ENCODE data around the gene UBTD1.
"Not testable (repeated sequence)": the region's sequence is repeated elsewhere in the genome, so short reads cannot be mapped to it uniquely, and the experiment has no call there.

Gene UBTD1

GRCh38 chr10:97573021-97573420 is 74.3 kb downstream of the UBTD1 start:
- no peak overlapping the region for H3K27ac ChIP-seq
- TF ChIP-seq CTCF (conservative IDR thresholded peaks at IDR 0.05), result no peak

GRCh38 chr10:97573672-97574071 is 74.9 kb downstream of the UBTD1 start:
- peak overlapping the region; percentile 58; the same call in 1 of the 2 replicates for H3K27ac ChIP-seq
- TF ChIP-seq CTCF (conservative IDR thresholded peaks at IDR 0.05), result no peak

- peak overlapping the region; percentile 58 for H3K27ac ChIP-seq
- TF ChIP-seq CTCF (conservative IDR thresholded peaks at IDR 0.05), result no peak
Measured at GRCh38 chr10:97574374-97575126, 75.8 kb downstream of the UBTD1 start.

- peak overlapping the region; percentile 58 for H3K27ac ChIP-seq
- TF ChIP-seq CTCF (conservative IDR thresholded peaks at IDR 0.05), result no peak
Measured at GRCh38 chr10:97575127-97575668, 76.5 kb downstream of the UBTD1 start.

GRCh38 chr10:97576487-97576886 is 77.8 kb downstream of the UBTD1 start:
- H3K27ac ChIP-seq, result not testable (repeated sequence)

GRCh38 chr10:97577701-97578100 is 79.0 kb downstream of the UBTD1 start:
- no peak for TF ChIP-seq CTCF (conservative IDR thresholded peaks at IDR 0.05)
- no peak overlapping the region for H3K27ac ChIP-seq

- no peak overlapping the region for H3K27ac ChIP-seq
- no peak for TF ChIP-seq CTCF (conservative IDR thresholded peaks at IDR 0.05)
Measured at GRCh38 chr10:97578171-97578844, 79.6 kb downstream of the UBTD1 start.
